ENCODE measurements around the gene JAK2.
A peak's percentile ranks its signal among the peaks of the same experiment; 100 is the strongest.
"Not testable (repeated sequence)": the region's sequence is repeated elsewhere in the genome, so short reads cannot be mapped to it uniquely, and the experiment has no call there.

The JAK2 gene

DNA sequence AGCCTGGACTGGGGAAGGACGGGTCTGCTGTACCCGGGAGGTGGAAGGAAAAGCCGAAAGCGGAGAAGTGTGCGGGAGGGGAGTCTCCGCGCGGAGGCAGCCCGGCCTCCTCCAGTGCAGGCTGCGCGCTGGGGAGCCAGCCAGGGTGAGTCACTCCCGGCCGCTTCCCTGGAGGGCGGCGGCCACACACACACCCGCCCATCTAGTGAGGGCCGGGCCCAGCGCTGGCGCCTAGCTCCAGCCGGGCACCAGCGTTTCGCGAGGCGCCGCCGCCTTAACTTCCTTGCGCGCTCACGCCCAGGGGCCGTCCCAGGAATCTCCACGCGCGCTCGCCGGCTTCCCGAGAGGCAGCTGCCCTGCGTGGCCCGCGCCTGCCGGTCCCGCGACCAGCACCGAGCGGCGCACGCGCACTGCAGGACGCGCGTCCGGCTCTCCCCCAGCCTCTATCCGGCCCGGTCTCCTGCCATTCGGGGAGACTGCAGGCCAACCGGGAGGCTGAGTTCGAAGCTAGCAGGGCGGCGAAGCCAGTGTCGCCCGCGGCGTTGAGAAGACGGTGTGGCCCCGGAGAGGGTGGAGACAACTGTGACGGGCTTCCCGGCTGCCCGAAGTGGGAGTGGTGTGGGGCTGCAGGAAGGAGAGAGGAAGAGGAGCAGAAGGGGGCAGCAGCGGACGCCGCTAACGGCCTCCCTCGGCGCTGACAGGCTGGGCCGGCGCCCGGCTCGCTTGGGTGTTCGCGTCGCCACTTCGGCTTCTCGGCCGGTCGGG, at the start of gene JAK2:
Gene JAK2 (plus strand): TSS at position 652 of the 765 bp plus-strand sequence. CDS start 36,716 bp downstream, outside the sequence.
- peak; percentile 95 for DNase-seq (ENCODE audit: low read depth)

DNA sequence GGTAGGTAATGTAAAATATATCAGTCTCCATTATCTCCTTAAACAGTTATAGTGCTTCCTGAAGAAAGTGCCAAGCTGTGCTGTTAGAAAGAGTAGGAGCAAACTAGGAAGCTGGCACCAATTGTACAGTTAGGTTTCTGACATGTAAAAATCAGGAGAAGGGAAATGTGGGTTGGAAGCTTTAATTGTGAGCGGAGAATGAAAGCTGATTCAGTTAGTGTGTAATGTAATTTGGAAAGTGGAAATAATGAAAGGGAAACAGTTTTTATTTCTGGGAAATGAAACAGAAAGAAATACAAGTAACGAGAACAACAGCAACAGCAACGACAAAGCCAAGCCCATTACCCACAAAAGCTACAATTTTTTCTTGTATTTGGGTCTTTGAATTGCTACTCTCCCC, 48.8 kb upstream of the JAK2 start:
- DNase-seq (ENCODE audit: low read depth), result no peak

DNA sequence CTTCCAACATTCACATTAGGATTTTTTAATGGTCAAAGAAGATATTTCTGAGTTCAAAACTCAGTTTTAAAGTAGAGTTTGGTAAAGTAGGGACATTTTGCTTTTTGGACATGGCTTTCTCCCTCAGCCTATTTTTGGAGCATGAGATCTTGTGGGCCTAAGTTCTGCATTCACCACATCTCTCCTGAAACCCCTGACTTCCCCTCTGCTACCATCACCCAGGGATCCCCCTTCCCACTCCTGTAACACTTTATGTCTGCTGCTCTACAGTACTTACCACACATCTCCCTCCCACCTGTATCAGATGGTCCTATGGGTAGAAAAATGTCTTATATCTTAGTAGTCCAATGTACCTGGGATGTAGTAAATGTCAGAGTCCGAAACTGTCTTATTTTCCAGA, 48.2 kb upstream of the JAK2 start:
- no peak for DNase-seq (ENCODE audit: low read depth)

DNA sequence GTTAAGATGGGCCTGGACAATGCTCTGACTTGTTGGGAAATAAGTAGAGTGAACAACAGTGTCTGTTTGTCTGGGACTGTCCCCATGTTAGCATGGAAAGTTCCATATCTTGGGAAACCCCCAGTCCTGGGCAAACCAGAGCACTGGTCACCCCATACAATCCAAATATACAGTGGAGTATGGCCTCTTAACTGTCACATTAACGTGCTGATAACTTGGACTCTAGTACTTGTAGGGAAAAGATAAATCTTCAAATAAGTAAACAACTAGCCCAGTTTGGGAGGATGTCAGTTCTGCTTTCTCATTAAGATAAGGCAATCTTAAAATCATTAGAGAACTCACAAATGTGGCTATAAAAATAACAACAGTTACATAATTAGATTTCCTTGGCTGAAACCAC, 47.6 kb upstream of the JAK2 start:
- DNase-seq (ENCODE audit: low read depth), result no peak

DNA sequence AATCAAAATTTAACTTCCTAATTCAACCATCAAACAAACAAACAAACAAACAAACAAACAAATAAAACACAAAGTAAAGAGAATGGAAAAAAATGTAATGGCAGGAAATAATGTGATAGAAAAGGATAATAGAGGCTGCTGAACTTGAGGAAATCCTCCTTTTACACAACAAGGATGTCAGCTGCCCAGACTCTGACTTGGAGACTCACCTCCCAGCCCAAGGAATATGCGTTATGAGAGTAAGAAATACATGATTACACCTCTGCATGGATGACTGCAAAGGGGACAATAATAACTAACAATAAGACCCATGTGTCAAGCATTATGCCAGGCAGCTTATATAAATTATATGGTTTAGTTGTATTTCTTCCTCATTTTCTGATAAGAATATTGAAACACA, 46.6 kb upstream of the JAK2 start:
- no peak for DNase-seq (ENCODE audit: low read depth)

DNA sequence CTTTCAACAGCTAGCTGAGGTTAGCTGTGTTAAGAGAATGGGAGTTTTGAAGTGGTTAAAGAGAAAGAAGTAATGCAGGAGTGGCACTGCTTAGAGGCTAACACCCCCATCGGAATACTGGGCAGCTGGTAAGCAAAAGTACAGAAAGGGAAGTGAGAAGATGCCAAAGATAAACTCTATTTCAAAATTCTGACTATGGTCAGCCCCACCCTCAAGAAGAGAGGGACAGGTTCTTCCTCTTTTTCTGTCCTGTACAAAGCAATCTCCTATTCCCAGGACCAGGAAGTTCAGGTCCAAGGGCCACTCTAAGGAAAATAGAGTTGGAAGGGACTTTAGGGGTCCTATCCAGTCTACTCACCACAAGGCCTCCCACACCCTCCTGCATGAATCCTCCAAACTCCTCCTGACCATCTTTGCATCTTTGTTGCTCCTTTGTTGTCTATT, 45.9 kb upstream of the JAK2 start:
- DNase-seq (ENCODE audit: low read depth), result no peak

DNA sequence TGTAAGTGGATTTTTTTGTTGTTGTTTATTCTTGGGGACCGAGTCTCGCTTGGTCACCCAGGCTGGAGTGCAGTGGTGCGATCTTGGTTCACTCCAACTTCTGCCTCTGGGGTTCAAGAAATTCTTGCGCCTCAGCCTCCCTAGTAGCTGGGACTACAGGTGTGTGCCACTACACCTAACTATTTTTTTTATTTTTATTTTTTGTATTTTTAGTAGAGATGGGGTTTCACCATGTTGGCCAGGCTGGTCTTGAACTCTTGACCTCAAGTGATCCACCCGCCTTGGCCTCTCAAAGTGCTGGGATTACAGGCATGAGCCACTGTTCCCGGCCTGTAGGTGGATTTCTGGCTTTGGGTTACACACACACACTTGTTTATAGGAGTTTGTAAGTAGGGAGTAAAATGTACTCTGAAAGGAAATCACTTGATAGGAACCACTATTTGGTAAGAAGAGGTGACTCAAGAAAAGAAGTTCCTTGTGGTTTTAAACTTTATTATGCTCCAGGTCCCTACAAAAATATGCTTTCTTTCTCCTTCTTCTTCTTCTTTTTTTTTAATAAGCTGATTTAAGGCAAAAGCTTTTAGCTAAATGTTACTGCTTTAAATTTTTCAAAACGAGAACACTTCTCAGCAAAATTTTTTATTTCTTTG, 42.9 kb upstream of the JAK2 start:
- peak; percentile 85 for DNase-seq (ENCODE audit: low read depth)

DNA sequence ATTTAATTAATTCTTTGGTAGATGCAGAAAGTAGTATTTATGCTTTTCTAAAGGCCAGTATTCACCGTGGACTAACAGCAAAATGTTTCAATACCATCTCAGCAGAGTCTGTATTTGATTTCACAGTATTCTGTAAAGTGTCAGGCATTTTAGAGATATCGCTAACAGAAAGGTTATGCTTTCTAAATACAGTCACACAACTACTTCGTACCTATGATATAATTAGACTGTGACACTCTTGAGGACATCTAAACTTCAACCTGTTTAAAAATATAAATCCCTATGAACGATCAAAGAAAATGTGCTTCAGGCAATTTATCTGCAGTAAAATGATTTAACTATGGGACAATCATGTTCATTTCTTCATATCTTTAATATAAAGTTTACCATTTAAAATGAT, 41.7 kb upstream of the JAK2 start:
- DNase-seq (ENCODE audit: low read depth), result no peak

DNA sequence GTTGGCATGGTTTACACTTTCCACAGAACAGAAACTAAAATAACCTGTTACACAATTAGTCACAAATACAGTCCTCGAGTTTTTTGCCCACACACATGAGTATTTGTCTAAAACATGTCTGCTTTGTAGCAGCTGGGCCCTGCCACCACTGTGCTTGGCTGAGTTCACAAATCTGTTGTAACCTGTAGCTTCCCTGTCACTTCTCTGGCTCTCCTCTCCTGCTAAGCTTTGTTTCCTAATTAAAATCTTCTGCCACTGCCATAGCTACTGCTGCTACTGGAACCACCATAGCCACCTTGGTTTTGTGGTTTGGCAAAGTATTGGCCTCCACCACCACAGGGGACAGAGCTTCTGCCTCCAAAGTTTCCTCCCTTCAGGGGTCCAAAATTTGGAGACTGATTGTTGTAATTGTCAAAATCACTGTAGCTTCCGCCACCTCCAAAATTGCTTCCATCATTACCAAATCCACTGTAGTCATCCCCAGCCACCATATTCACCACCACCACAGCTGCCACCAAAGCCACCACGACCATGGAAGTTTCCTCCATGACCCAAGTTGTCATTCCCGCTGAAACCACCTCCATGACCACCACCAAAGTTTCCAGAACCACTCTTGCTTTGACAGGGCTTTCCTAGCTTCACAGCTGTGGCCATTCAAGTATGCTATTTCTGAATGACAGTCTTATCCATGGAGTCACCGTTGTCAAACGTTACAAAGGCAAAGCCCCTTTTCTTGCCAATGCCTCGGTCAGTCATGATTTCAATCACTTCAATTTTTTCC, 40.5 kb upstream of the JAK2 start:
- not testable (repeated sequence) for DNase-seq (ENCODE audit: low read depth)

DNA sequence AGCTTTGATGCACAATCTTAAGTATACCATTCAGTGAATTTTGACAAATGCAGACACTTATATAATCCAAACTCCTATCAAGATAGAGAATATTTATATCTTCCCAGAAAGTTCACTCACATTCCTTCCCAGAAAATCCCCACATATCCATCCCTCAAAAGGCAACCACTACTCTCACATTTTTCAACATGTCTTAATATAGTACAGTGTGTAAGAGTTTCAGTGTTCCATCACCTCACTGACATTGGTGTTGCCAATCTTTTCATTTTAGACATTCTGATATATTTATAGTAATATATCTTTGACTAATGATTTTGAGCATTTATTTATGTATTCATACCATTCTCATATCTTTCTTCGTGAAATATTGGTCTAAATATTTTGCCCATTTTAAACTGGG, 38.1 kb upstream of the JAK2 start:
- no peak for DNase-seq (ENCODE audit: low read depth)

DNA sequence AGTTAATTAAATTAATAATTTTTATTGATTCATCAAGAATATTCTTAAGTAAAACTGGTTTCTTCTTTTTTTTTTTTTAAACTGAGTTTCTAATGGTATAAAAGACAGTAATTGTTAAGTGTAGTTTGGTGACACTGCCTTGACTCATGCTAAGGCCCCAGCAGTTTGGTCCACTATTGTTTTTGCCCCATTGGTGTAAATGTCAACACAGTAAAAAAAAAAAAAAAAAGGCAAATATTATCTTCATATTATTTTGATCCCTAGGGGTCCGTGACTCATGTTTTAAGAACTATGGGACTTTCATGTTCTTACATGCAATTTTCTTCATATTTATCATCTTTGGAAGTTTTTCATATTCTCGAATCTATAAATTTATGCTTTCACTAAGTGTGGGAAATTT, 29.2 kb upstream of the JAK2 start:
- peak; percentile 18 for DNase-seq (ENCODE audit: low read depth)

DNA sequence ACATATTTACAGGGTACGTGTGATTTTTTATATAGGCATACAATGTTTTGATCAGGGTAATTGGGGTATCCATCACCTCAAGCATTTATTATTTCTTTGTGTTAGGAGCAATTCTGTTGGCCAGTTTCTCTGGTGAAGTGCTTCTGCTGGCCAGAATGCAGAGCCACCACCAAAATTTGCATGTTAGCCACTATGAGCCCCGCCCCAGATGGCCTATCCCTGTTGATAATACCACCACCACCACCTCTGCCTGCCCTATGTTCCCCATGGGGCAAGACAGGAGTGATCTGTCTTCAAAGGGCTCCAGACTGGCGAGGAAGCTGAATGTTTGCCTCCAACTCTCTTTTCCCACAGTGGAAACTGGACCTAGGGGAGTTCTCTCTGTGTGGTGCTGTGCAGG, 26.0 kb upstream of the JAK2 start:
- no peak for DNase-seq (ENCODE audit: low read depth)

DNA sequence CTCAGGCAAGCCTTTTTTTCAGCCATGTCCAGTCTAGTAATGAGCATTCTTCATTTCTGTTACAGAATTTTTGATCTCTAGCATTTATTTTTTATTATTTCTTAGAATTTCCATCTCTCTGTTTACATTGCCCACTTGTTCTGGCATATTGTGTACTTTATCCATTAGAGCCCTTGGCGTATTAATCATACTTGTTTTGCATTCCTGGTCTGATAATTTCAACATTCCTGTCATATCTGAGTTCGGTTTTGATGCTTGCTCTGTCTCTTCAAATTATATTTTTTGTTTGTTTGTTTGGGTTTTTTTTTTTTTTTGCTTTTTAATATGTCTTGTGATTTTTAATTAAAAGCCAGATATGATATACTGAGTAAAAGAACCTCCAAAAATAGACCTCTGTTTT, 23.0 kb upstream of the JAK2 start:
- peak; percentile 27 for DNase-seq (ENCODE audit: low read depth)

DNA sequence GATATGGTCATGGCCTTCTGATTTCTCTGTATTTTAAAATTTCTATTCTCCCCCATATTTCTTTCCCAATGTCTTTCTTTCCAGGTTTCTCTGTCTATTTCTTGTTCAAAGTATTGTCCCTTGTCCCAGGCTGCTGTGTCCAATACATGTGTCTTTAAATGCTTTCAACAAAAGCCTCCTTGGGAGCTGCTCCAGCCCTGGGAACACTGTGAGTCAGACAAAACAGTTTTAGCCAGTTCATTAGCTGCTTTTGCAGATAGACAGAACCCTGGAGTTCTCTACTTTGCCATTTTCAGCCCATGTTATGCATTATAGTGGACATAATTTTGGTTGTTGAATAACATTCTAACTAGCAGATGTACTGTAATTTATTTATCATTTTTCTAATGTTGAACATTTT, 20.5 kb upstream of the JAK2 start:
- peak; percentile 30 for DNase-seq (ENCODE audit: low read depth)

DNA sequence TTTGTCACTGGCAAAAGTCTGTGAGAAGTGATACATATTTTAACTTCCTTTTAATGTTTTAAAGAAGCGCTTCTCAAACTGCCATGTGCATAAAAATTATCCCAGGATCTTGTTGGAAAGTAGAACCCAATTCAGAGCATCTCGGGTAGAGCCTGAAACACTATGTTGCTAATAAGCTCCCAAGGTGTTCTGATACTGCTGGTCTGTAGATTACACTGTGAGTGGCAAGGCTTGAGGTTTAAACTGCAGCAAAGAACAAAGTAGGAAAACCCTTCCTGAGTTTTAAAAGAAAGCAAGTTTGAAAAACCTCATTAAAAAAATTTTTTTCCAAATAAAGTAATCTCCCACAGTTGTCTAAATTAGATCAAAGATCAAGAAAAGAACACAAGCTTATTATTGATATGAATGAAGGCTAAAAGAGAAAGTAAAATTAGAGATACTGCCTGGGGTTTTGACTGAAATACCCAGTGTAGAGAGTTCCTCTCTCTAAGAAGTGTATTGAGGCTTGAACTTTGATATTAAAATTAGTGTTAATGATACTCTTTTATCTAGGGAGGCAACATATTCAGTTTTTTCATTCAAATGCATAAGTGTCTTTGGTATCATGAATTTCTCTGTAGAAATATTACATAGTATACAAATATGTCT, 19.8 kb upstream of the JAK2 start:
- DNase-seq (ENCODE audit: low read depth), result no peak

DNA sequence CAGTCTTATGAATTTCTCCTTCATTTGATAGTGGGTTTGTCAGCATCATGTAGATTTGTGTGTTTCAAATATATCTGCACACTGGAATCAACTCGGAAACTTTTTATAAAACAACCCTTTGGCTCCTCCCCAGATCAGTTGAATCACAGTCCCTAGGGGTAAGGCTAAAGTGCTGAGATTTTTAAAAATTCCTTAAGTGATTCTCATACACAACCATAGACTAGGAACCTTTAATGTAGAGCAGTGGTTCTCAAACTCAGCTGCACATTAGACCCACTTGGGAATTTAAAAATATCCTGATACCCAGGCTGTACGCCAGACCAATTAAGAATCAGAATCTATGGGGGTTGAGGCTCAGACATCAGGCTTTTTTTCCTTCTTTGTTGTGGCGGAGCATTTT, 17.5 kb upstream of the JAK2 start:
- no peak for DNase-seq (ENCODE audit: low read depth)

DNA sequence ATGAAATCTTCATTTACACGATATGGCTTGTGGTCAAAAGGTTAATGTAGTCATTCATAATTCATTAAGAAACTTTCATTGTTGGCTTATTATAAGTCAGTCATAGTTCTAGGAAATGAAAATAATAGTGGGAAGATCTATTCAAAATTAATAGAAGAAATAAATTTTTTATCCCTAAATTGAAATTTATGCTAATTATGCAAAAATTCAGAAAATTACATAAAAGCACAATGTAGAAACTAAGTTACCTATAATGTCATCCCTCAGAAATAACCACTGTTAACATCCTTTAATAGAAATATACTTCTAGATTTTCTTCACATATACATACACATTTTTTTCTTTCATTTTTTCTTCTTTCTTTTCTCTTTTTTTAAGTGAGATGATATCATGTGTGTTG, 15.9 kb upstream of the JAK2 start:
- no peak for DNase-seq (ENCODE audit: low read depth)

DNA sequence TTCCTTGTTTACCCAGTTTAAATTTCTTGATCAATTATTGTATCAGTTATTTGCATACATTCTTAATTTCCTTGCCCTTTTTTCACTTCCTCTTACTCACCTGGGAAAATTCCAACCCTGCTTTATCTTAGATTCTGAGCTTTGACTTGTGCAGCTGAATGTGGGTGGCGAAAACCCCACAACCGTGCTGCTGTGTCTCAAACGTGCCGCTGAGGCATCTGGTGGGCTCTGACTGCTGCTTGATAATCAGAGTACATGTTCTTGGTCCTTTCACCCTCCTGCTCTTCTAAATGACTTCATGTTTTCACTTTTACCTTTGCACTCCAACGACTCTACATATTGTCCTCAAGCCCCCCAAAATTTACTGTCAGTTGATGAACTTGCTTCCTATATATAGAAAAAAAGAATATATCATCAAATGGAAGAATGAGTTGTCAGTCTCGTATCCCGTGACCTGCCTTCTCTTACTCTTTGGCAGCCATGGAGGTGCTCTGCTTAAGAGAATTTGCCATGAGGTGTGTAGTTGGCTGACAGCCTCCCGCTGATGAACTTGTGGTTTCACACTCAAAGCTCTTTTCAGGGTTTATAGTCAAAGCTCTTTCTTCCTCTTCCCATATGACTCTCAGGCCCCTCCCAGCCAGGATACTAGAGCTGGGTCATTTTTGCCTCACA, 14.0 kb upstream of the JAK2 start:
- no peak for DNase-seq (ENCODE audit: low read depth)

DNA sequence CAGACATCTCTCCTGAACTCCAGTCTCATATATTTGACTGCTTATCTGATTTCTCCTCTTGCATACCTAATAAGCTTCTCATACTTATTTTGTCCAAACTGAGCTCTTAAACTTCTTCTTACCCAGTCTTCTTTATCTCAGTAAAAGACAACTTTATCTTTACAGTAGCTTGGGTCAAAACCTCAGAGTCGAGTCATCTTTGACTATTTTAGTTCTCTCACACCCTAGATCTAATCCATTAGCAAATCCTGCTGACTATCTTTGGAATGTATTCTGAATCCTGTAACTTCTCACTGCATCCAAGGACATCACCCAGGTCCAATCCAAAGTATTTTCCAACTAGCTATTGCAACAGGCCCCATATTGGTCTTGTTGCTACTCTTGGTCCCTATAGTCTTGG, 11.8 kb upstream of the JAK2 start:
- DNase-seq (ENCODE audit: low read depth), result peak; percentile 51

DNA sequence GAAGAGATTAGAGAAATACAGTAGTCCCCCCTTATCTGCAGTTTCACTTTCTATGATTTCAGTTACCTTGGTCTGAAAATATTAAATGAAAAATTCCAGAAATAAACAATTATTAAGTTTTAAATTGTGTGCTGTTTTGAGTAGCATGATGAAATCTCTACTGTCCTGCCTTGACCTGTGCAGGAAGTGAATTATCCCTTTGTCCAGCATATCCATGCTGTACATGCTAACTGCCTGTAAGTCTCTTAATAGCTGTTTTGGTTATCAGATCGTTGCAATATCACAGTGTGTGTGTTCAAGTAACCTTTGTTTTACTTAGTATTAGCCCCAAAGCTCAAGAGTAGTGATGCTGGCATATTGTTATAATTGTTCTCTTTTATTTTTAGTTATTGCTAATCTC, 11.2 kb upstream of the JAK2 start:
- peak; percentile 53 for DNase-seq (ENCODE audit: low read depth)

DNA sequence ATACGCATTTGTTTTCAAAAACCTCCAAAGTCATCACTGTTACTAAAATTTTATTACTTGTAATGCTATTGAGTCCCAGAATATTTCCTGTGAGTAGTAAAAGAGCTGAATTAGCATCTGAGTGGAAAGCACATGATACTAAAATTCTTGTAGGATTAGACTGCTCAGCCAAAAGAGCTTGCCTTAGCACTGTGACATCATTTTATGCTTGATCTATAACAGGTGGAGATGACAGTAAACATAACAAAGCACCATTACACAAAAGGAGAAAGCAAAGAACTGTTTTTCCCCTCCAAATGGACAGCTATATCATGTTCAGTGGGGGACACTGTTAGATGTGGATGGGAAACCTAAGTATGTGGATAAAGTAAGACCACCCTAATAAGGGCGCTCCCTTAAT, 5.8 kb upstream of the JAK2 start:
- peak; percentile 31 for DNase-seq (ENCODE audit: low read depth)

All from iris pigment epithelial cell (primary cell).